Measurements from ENCODE around the gene IYD.
"Not testable (repeated sequence)": the region's sequence is repeated elsewhere in the genome, so short reads cannot be mapped to it uniquely, and the experiment has no call there.

The IYD gene

GRCh38 chr6:150445486-150445885 lies 76.7 kb downstream of the IYD start:
- ChIA-PET POLR2A (ENCODE audit: low non-redundant PET) (no interaction called here), CTCF (no interaction called here)
- TF ChIP-seq CTCF (conservative IDR thresholded peaks at IDR 0.05; ENCODE audit: low read depth), result no peak
- DNase-seq (ENCODE audit: low spot score), result no peak
- H3K27ac ChIP-seq, result no peak overlapping the region

GRCh38 chr6:150448221-150448620 lies 79.4 kb downstream of the IYD start:
- no peak overlapping the region for H3K27ac ChIP-seq
- ChIA-PET POLR2A (ENCODE audit: low non-redundant PET) (no interaction called here), CTCF (interaction anchor here (0.7 kb wide), 2 partner anchors 75 to 156 kb away, joined by 3 to 9 read pairs; no protein-coding TSS in a partner anchor)
- no peak for TF ChIP-seq CTCF (conservative IDR thresholded peaks at IDR 0.05; ENCODE audit: low read depth)
- DNase-seq (ENCODE audit: low spot score), result peak; percentile 20

- DNase-seq (ENCODE audit: low spot score); H3K27ac ChIP-seq; POLR2A ChIA-PET (ENCODE audit: low non-redundant PET): not testable (repeated sequence)
- CTCF ChIA-PET, result interaction anchor here (0.7 kb wide), 2 partner anchors 76 to 223 kb away, joined by 3 to 4 read pairs; no protein-coding TSS in a partner anchor
Observed at GRCh38 chr6:150449055-150449454, 80.2 kb downstream of the IYD start.

- ChIA-PET CTCF (no interaction called here), POLR2A (ENCODE audit: low non-redundant PET) (no interaction called here)
- TF ChIP-seq CTCF (conservative IDR thresholded peaks at IDR 0.05; ENCODE audit: low read depth), result no peak
- no peak overlapping the region for H3K27ac ChIP-seq
- no peak for DNase-seq (ENCODE audit: low spot score)
Observed at GRCh38 chr6:150450918-150451317, 82.1 kb downstream of the IYD start.

GRCh38 chr6:150451807-150452427 lies 83.1 kb downstream of the IYD start:
- no peak for DNase-seq (ENCODE audit: low spot score)
- CTCF ChIA-PET, result interaction anchor here (0.5 kb wide), 1 partner anchor 147 kb away, joined by 3 read pairs; no protein-coding TSS in a partner anchor
- POLR2A ChIA-PET (ENCODE audit: low non-redundant PET), result no interaction called here
- TF ChIP-seq CTCF (conservative IDR thresholded peaks at IDR 0.05; ENCODE audit: low read depth), result no peak
- no peak overlapping the region for H3K27ac ChIP-seq

GRCh38 chr6:150452428-150453243 lies 83.8 kb downstream of the IYD start:
- ChIA-PET POLR2A (ENCODE audit: low non-redundant PET) (no interaction called here), CTCF (interaction anchor here (0.5 kb wide), 1 partner anchor 147 kb away, joined by 3 read pairs; no protein-coding TSS in a partner anchor)
- DNase-seq (ENCODE audit: low spot score), result no peak
- no peak for TF ChIP-seq CTCF (conservative IDR thresholded peaks at IDR 0.05; ENCODE audit: low read depth)
- H3K27ac ChIP-seq, result no peak overlapping the region

- POLR2A ChIA-PET (ENCODE audit: low non-redundant PET), result no interaction called here
- DNase-seq (ENCODE audit: low spot score), result no peak
- no peak overlapping the region for H3K27ac ChIP-seq
- no peak for TF ChIP-seq CTCF (conservative IDR thresholded peaks at IDR 0.05; ENCODE audit: low read depth)
- CTCF ChIA-PET, result no interaction called here
Observed at GRCh38 chr6:150453357-150453756, 84.5 kb downstream of the IYD start.

All from RWPE1 (cell line).